IPS-18a (cell line): ENCODE results near the gene TRIO.

Source experiments
- H3K27ac ChIP-seq: one replicate; pipeline ENCODE4 v1.5.1; 2013; ENCODE audit warnings: low read length
- H3K27me3 ChIP-seq: one replicate; pipeline ENCODE4 v1.6.1; 2013; ENCODE audit warnings: mild to moderate bottlenecking, low read length; ENCODE audit not compliant: control insufficient read depth, insufficient read depth
- H3K36me3 ChIP-seq: one replicate; pipeline ENCODE4 v1.6.1; 2013; ENCODE audit warnings: low read depth, low read length; ENCODE audit not compliant: control insufficient read depth
- H3K4me1 ChIP-seq: one replicate; pipeline ENCODE4 v1.6.1; 2013; ENCODE audit warnings: low read depth, low read length; ENCODE audit not compliant: control insufficient read depth
- H3K4me3 ChIP-seq: one replicate; pipeline ENCODE4 v1.5.1; 2013; ENCODE audit warnings: low read length
- H3K9ac ChIP-seq: one replicate; pipeline ENCODE4 v1.6.1; 2013; ENCODE audit warnings: mild to moderate bottlenecking, low read length, moderate library complexity
- H3K9me3 ChIP-seq: one replicate; pipeline ENCODE4 v1.6.1; 2013; ENCODE audit warnings: low read depth, low read length; ENCODE audit not compliant: control insufficient read depth

TRIO gene

DNA sequence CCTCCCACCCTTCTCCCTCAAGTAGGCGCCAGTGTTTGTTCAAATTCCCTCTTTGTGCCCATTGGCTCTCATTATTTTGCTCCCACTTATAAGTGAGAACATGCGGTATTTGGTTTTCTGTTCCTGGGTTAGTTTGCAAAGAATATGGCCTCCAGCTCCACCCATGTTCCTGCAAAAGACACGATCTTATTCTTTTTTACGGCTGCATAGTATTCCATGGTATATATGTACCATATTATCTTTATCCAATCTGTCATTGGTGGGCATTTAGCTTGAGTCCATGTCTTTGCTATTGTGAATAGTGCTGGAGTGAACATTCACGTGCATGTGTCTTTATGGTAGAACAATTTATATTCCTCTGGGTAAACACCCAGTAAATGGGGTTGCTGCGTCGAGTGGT is 375.5 kb downstream of the TRIO start:
- no peak overlapping the region for H3K9ac ChIP-seq
- H3K27me3 ChIP-seq: no peaks in the 10 kb centered on the region
- no peak overlapping the region for H3K27ac ChIP-seq

DNA sequence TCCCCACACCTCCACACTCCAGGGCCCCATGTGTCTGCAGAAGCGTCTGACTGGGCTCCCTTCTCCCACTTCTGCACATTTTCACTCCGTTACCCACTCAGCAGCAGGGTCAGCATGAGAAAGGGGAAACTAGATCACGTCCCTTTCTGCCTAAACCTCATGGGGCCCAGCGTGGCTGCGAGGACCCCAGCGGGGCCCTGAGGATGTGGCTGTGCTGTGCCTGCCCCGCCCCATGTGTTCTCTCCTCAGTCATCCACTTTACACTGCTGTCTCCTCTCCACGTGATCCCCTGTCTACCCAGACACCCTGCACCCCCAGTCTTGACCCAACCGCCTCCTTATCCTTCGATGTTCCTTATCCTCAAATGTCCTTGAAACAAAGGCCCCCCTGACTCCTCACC is 378.6 kb downstream of the TRIO start:
- Histone ChIP-seq H3K9me3 (no peaks in the 10 kb centered on the region), H3K9ac (no peak overlapping the region), H3K4me3 (no peak overlapping the region), H3K27ac (no peak overlapping the region), H3K4me1 (no peaks in the 10 kb centered on the region), H3K27me3 (no peaks in the 10 kb centered on the region), H3K36me3 (no peaks in the 10 kb centered on the region)

More for the DNA sequence above, 375.5 kb downstream of the TRIO start:
- Histone ChIP-seq H3K4me1 (no peaks in the 10 kb centered on the region), H3K4me3 (no peak overlapping the region), H3K36me3 (no peaks in the 10 kb centered on the region), H3K9me3 (no peaks in the 10 kb centered on the region)

- no peaks in the 10 kb centered on the region for H3K27me3 ChIP-seq
- H3K9me3 ChIP-seq: no peaks in the 10 kb centered on the region
- H3K4me1 ChIP-seq: no peaks in the 10 kb centered on the region
- no peak overlapping the region for H3K9ac ChIP-seq
- no peak overlapping the region for H3K4me3 ChIP-seq
- no peak overlapping the region for H3K27ac ChIP-seq
- H3K36me3 ChIP-seq: no peaks in the 10 kb centered on the region
These were observed 379.6 kb downstream of the TRIO start for GRCh38 chr5:14522721-14523120.

GRCh38 chr5:14523243-14524034 is 380.3 kb downstream of the TRIO start:
- no peaks in the 10 kb centered on the region for H3K9me3 ChIP-seq
- no peak overlapping the region for H3K27ac ChIP-seq
- H3K4me3 ChIP-seq: no peak overlapping the region
- no peaks in the 10 kb centered on the region for H3K36me3 ChIP-seq
- no peaks in the 10 kb centered on the region for H3K27me3 ChIP-seq
- no peaks in the 10 kb centered on the region for H3K4me1 ChIP-seq
- H3K9ac ChIP-seq: no peak overlapping the region

GRCh38 chr5:14525397-14525796 is 382.3 kb downstream of the TRIO start:
- Histone ChIP-seq H3K9me3 (no peaks in the 10 kb centered on the region), H3K36me3 (no peaks in the 10 kb centered on the region), H3K27me3 (no peaks in the 10 kb centered on the region), H3K4me3 (no peak overlapping the region), H3K27ac (no peak overlapping the region), H3K4me1 (no peaks in the 10 kb centered on the region), H3K9ac (no peak overlapping the region)

GRCh38 chr5:14526493-14526892 is 383.4 kb downstream of the TRIO start:
- Histone ChIP-seq H3K4me3 (no peak overlapping the region), H3K27me3 (no peaks in the 10 kb centered on the region)

DNA sequence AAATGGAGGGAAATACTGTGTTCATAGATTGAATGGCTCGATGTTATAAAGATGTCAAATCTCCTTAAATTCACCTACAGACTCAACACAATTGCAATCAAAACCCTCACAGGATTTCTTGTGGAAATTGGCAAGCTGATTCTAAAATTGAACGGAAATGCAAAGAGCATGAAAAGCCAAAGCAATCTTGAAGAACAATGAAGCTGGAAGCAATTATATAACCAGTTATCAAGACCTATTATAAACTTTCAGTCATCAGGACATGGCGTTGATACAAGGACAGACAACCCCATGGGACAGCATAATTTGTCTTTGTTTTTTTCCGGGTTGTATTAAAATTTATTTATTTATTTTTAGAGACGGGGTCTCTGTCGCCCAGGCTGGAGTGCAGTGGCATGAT is 385.0 kb downstream of the TRIO start:
- Histone ChIP-seq H3K9me3 (no peaks in the 10 kb centered on the region), H3K27me3 (no peaks in the 10 kb centered on the region), H3K4me3 (no peak overlapping the region), H3K9ac (no peak overlapping the region), H3K4me1 (no peaks in the 10 kb centered on the region), H3K36me3 (no peaks in the 10 kb centered on the region), H3K27ac (no peak overlapping the region)

More at GRCh38 chr5:14526493-14526892, 383.4 kb downstream of the TRIO start:
- Histone ChIP-seq H3K36me3 (no peaks in the 10 kb centered on the region), H3K9ac (no peak overlapping the region), H3K27ac (no peak overlapping the region), H3K4me1 (no peaks in the 10 kb centered on the region), H3K9me3 (no peaks in the 10 kb centered on the region)

- Histone ChIP-seq H3K36me3 (no peaks in the 10 kb centered on the region), H3K4me3 (no peak overlapping the region), H3K9me3 (no peaks in the 10 kb centered on the region), H3K4me1 (no peaks in the 10 kb centered on the region), H3K27ac (no peak overlapping the region), H3K27me3 (no peaks in the 10 kb centered on the region), H3K9ac (no peak overlapping the region)
These were observed 385.8 kb downstream of the TRIO start for GRCh38 chr5:14528926-14529325.

GRCh38 chr5:14531668-14532067 is 388.5 kb downstream of the TRIO start:
- Histone ChIP-seq H3K27ac (no peak overlapping the region), H3K9me3 (no peaks in the 10 kb centered on the region), H3K36me3 (no peaks in the 10 kb centered on the region), H3K27me3 (no peaks in the 10 kb centered on the region), H3K4me1 (peaks cover 3% of the 10 kb centered on the region), H3K4me3 (no peak overlapping the region), H3K9ac (no peak overlapping the region)

DNA sequence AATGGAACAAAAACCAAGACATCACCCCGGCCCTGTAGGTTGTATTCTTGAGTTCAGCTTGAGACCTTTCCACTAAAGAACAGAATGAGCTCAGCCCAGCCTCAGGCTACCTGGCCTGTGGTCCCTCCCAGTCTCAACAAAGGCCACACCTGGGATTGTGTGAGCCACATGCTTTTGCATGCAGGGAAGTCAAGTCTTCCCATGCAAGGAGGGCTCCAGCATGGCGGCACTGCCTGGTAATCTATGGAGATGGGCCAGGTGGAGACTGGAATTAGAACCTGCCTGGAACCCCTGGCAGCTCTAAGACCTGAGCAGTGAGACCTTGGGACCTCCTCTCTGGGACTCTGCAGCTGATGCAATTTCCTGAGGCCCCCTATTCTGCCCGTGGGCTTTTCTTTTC is 389.0 kb downstream of the TRIO start:
- Histone ChIP-seq H3K9me3 (no peaks in the 10 kb centered on the region), H3K27ac (no peak overlapping the region), H3K27me3 (no peaks in the 10 kb centered on the region), H3K4me1 (peaks cover 3% of the 10 kb centered on the region), H3K9ac (no peak overlapping the region), H3K4me3 (no peak overlapping the region), H3K36me3 (no peaks in the 10 kb centered on the region)

GRCh38 chr5:14534773-14535172 is 391.6 kb downstream of the TRIO start:
- no peaks in the 10 kb centered on the region for H3K36me3 ChIP-seq
- no peak overlapping the region for H3K9ac ChIP-seq
- H3K4me3 ChIP-seq: no peak overlapping the region
- H3K4me1 ChIP-seq: peaks cover 3% of the 10 kb centered on the region
- H3K9me3 ChIP-seq: no peaks in the 10 kb centered on the region
- H3K27me3 ChIP-seq: no peaks in the 10 kb centered on the region
- no peak overlapping the region for H3K27ac ChIP-seq

GRCh38 chr5:14545308-14545707 is 402.2 kb downstream of the TRIO start:
- no peak overlapping the region for H3K27ac ChIP-seq
- H3K9ac ChIP-seq: no peak overlapping the region
- H3K4me3 ChIP-seq: no peak overlapping the region
- H3K36me3 ChIP-seq: no peaks in the 10 kb centered on the region
- H3K27me3 ChIP-seq: no peaks in the 10 kb centered on the region
- no peaks in the 10 kb centered on the region for H3K9me3 ChIP-seq
- H3K4me1 ChIP-seq: no peaks in the 10 kb centered on the region
